Activated T-helper 1 cell treated with Interleukin-2 at 50 U/mL for 16 hours (primary cell): Measurements from ENCODE around the gene SLC5A10.
"Not testable (repeated sequence)": the region's sequence is repeated elsewhere in the genome, so short reads cannot be mapped to it uniquely, and the experiment has no call there.

Source experiments
- DNase-seq: peaks from one replicate; pipeline ENCODE4 v3.0.0-alpha.2; 2020; ENCODE audit warnings: low read depth

The SLC5A10 gene

GRCh38 chr17:19018600-19018950 is 66.6 kb downstream of the SLC5A10 start:
- no peak for DNase-seq

- DNase-seq = no peak
Measured at GRCh38 chr17:19019041-19019941, 67.3 kb downstream of the SLC5A10 start.

DNA sequence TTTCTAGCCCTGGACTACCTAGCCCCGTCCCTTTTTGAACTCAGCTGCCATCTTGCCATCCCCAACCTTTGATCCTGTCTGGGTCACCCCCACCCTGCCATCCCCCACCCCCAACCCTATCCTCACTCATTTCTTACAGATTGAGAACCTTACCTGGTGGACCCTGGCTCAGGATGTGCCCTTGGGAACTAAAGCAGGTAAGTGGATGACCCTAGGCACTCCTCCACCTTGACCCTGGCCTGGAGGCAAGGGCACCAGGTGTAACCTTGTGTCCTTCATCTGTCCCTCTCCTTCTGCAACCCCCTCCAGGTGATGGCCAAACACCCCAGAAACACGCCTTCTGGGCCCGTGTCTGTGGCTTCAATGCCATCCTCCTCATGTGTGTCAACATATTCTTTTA is 68.1 kb downstream of the SLC5A10 start:
- no peak for DNase-seq

DNA sequence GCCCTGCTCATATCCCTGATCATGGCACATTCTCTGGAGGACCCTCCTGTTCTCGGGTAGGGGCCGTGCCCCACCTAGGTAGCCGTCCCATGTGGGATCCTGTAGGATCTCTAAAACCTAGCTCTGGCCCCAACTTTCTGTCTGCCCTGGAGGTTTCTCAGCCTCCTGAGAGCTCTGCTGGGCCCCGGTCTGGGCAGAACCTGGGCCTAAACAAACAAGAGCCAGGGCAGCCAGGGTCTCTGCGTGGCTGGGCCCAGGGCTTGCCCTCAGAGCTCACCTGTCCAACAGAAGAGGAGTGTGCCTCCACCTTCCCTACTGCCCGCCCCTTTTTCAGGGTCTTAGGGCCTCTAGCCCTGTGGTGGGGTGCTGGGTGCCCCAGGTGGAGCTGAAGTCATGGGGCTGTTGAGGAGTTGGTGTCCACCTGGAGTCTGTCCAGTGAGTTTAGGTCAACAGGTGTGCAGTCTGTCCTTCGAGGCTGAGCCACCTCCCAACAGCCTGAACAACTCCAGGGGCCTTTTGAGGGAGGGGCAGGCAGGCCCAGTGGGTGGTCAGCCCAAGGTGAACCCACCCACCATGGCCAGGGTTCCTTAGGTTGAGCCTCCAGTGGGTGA is 69.2 kb downstream of the SLC5A10 start:
- DNase-seq = not testable (repeated sequence)

DNA sequence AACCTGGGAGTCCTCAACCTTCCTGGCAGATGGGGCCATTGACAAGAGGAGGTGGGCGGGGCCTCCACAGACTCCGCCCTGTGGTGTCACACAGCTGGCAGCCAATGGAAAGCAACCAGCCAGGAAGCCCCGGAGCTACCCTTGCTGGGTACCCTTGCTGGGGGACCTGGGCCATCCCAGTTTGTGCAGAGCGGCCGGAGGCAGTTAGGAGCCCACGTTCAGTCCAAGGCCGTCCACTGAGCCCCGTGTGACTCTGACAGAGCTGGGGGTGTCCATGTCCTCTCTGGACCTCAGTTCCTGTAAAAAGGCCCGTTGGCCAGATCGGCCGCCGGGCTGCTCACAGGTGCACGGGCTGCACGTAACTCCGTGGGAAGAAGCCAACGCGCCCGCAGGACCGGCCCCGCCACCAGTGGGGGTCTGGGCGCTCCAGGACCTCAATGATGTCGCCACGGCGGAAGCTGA is 69.7 kb downstream of the SLC5A10 start:
- no peak for DNase-seq

GRCh38 chr17:19022128-19022527 is 70.2 kb downstream of the SLC5A10 start:
- DNase-seq = no peak

GRCh38 chr17:19022747-19023146 is 70.8 kb downstream of the SLC5A10 start:
- no peak for DNase-seq

DNA sequence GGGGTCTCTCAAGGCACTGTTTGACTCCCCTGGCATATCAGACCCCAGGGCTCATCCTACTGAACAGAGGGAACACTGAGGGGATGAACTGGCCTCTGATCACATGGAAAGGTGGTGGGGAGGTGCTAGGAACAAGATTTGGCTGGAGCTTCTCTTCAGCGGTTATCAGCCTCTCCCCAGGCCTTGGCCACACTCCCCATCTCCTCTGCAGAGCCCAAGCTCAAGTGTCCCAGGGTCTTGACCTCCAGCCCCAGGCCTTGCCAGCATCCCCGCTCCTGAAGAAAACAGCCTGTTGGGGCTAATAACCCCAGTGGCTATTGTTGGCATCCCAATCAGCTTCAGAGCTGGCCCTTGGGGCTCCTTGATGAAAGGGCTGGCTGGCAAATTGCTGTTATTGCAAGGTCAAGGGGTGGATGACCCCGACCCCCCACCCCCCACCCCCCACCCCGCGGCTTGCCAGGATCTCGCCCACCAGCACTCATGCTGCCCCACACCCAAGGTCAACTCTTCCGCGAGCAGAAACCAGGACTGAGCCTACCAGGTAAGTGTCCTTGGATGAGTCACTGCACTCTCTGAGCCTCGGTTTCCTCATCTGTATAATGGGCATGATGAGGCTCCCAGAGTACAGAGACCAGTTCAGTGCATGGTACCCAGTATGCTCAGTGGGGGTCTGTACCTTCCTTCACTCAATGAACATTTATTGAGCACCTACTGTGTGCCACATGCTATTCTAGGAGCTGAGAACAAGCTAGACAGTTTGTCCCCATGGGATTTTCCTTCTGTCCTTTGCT is 71.4 kb downstream of the SLC5A10 start:
- no peak for DNase-seq

- DNase-seq = no peak
Measured at GRCh38 chr17:19024101-19025078, 72.4 kb downstream of the SLC5A10 start.

DNA sequence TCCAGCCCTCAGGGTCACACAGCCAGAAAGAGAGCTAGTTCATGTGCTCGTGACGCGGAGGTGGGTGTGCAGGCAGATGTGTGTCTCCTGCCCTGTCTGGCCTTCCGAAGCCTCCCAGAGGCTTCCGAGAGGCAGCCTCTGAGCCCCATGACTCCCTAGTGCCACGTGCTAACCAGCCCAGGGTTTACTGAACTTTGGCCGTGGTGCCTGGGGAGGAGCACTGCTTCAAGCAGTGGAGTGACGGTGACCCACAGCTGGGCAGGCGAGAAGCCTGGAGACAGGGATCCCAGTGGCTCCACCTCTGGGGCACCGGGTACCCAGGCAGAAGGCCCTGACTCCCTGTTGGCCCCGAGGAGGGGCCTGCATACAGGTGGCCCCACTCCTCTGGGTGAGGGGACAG is 76.7 kb downstream of the SLC5A10 start:
- DNase-seq = not testable (repeated sequence)

GRCh38 chr17:19029740-19030139 is 77.8 kb downstream of the SLC5A10 start:
- not testable (repeated sequence) for DNase-seq

DNA sequence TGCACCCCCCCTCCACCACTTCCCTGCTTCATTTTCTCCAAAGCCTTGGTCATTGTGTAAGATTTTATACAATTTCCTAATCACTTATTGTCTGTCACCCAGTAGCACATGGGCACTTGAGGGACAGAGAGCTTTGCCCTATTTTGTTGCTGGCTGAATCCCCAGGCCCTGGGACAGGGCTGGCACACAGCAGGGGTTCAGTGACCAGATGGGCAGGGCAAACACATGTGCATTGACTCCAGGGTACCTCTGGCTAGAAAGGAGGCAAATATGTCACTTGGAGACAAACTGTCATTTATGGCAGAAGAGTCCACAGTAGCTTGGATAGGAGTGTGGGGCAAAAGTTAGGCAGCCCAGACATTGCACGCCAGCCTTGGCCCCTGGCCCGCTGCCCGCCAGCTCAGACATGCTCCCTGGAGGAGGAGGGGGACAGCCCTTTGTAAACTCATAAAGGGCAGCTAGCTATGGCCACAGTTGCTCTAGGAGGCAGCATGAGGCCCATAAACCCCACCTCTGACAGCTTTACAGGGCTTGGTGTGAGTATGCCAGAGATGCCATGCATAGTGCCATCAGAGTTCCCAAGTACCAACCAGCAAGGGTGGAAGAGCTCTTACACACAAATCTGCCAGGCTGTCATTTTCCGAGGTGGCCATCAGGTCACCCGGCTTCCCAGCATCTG is 78.9 kb downstream of the SLC5A10 start:
- not testable (repeated sequence) for DNase-seq

DNA sequence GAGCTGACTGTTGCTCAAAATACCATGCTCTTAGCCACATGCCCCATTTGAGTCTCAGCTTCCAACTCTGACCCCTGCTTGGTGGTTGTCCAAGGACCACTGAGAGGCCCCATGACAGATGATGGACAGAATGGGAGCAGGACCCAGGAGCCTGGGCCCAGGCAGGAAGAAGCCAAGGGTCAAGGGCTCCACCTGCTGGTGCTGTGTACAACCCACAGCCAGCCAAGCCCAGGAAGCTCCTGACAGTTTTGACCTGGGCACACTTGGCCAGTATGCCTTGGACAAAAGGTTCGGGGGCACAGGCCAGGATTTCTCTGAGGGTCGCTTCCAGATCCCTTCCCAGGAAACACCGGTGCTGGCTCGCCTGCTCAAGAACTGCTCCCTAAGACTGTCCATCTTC is 79.8 kb downstream of the SLC5A10 start:
- DNase-seq = not testable (repeated sequence)

DNA sequence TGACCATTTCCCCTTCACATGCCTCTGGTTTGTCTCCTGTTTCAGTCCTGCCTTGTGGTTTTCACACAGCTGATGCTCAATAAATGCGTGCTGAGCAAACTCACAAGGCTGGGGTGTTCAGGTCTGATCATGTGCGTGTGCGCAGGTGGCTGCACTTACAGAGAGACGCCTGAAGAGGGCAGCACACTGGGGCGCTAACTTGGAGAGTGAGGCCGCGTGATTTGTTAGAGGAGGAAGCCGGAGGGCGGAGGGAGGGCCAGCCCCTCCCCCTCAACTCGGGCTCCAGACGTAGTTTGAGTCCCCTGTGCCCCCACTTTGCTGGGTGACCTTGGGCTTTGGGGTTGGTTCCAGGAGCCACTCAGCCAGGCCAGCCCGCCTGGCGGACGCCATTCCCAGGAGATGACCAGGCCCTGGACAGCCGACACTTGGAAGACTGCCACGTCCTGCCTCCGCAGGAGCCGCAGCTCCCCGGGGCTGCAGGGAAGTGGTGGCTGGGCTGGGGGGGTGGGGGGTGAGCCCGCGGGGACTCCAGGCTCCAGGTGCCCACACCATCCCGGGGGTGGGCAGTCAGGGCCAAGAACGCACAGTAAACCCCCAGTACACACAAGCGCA is 80.5 kb downstream of the SLC5A10 start:
- not testable (repeated sequence) for DNase-seq

DNA sequence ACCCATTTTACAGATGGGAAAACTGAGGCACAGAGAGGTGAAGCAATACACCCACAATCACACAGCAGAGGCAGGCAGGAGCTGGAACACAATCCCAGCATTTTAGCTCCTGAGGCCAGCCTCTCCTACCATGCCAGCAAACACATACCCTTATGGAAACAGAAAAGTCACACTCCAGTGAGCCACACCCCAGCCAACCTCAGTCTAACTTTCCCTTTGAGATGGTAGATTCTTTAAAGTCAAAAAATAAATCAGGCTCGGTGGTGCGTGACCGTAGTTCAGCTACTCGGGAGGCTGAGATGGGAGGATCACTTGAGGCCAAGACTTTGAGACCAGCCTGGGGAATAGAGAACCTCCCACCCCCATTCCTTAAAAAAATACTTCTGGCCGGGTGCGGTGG is 84.2 kb downstream of the SLC5A10 start:
- not testable (repeated sequence) for DNase-seq

DNA sequence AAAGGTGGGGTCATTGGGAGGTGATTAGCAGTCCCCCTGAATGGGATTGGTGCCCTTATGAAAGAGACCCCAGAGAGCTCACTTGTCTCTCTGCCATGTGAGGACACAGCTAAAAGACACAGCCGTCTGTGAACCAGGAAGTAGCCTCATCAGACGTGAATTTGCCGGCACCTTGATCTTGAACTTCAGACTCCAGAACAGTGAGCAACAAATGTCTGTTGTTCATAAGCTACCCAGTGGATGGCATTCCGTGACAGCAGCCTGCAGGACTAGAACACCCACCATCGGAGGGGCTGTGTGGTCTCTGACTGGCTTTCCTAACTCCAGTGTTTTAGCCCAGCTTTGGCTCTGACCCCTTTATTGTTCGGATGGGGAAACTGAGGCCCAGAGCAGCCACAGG is 85.6 kb downstream of the SLC5A10 start:
- DNase-seq = not testable (repeated sequence)

- not testable (repeated sequence) for DNase-seq
Measured at GRCh38 chr17:19038007-19038406, 86.0 kb downstream of the SLC5A10 start.

DNA sequence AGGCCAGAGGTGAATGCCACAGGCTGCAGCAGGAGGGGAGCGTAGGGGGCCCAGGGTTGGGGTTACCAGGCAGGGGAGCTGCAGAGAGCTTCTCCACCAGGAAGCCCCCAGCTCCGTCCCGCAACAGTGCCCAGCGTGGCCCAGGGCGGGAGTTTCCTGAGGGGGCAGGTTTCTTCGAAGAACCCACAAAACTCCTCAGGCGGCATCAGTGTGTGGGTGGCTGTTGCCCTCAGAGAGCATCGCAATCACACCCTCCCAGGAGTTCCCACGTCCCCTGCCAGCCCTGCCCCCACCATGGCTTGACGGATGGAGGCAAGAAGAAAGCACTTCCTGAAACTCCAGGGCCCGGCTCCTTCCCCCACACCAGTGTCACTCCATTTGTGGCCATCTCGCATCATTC is 86.8 kb downstream of the SLC5A10 start:
- DNase-seq = not testable (repeated sequence)

DNA sequence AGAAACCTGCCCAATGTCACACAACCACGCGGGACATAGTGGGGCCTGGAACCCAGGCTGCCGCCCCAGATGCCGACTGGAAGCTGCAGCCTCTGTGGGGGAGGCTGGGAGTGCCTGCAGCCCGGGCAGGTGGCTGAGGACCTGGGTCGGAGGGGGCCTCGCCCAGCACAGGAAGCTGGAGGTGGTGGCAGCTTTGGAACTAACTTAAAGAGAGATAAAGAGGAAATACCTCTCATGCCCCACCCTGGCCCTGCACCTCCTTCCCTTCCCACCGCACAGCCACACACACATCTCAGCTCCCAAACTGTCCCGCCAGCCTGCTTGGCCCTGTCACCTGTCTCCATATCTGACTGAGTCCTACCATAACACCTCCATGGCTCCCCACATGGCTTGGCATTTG is 88.4 kb downstream of the SLC5A10 start:
- not testable (repeated sequence) for DNase-seq

DNA sequence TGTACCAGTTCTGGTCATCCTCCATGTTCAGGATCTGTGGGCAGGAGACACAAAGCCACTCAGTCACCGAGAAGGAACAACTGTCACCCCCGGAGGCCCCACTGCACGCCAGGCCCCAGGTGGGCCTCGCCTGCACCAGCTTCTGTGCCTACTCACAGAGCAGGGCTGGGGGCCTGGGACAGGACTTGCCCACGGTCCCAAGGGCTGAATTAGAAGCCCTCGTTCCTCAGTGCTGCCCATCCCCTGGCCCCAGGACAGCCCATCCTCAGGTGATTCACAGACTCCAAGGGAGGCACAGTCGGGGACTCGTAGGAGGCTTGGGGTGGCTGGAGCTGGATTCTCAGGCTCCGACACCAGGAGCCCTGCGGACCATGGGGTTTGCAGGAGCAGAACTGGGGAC is 89.9 kb downstream of the SLC5A10 start:
- DNase-seq = not testable (repeated sequence)
